Inflammatory macrophage treated with lipopolysaccharide for 4 hours (primary cell): ENCODE data around the gene BICRA.

Experiments
- DNase-seq: peaks from one replicate; pipeline ENCODE4 v3.0.0-alpha.2; 2020

The BICRA gene

GRCh38 chr19:47601180-47601904 lies 7.6 kb upstream of the BICRA start:
- no peak for DNase-seq

- DNase-seq, result peak; percentile 11
Measured at GRCh38 chr19:47603706-47604565, 5.0 kb upstream of the BICRA start.

GRCh38 chr19:47607564-47608073 lies 1.3 kb upstream of the BICRA start:
- DNase-seq, result no peak

- DNase-seq, result peak; percentile 93
Measured at GRCh38 chr19:47608074-47608918, 638 bp upstream of the BICRA start.

- peak; percentile 50 for DNase-seq
Measured at GRCh38 chr19:47609906-47610894, 1.3 kb downstream of the BICRA start.

GRCh38 chr19:47610902-47611301 lies 2.0 kb downstream of the BICRA start:
- DNase-seq, result no peak

- no peak for DNase-seq
Measured at GRCh38 chr19:47613165-47614020, 4.5 kb downstream of the BICRA start.

- no peak for DNase-seq
Measured at GRCh38 chr19:47614021-47614295, 5.0 kb downstream of the BICRA start.

- no peak for DNase-seq
Measured at GRCh38 chr19:47614559-47614958, 5.6 kb downstream of the BICRA start.

- no peak for DNase-seq
Measured at GRCh38 chr19:47615230-47615629, 6.3 kb downstream of the BICRA start.

GRCh38 chr19:47615714-47616113 lies 6.8 kb downstream of the BICRA start:
- DNase-seq, result no peak

GRCh38 chr19:47618771-47619170 lies 9.8 kb downstream of the BICRA start:
- no peak for DNase-seq

- DNase-seq, result no peak
Measured at GRCh38 chr19:47619763-47620162, 10.8 kb downstream of the BICRA start.

GRCh38 chr19:47623151-47623920 lies 14.4 kb downstream of the BICRA start:
- no peak for DNase-seq

GRCh38 chr19:47623921-47624391 lies 15.0 kb downstream of the BICRA start:
- DNase-seq, result no peak

GRCh38 chr19:47625650-47626049 lies 16.7 kb downstream of the BICRA start:
- DNase-seq, result no peak

- DNase-seq, result no peak
Measured at GRCh38 chr19:47626238-47626637, 17.3 kb downstream of the BICRA start.

- no peak for DNase-seq
Measured at GRCh38 chr19:47628078-47628771, 19.3 kb downstream of the BICRA start.

- DNase-seq, result no peak
Measured at GRCh38 chr19:47630594-47630993, 21.7 kb downstream of the BICRA start.
